Testis (tissue), 3 donors: Measurements from ENCODE around the gene THSD4. TPM values are rescaled to one million over a fixed set of nuclear protein-coding genes. Genes with fewer than 3 reads are reported as not detected.

Experiments
- DNase-seq: peaks from one replicate; pipeline ENCODE4 v3.0.0-alpha.2; 2019
- H3K27ac ChIP-seq, 2 donors: fragments of 200-600 bp; sonication (generic); one replicate each; pipeline ENCODE4 v1.5.1; 2019
- H3K27me3 ChIP-seq: fragments of 200-600 bp; sonication (generic); one replicate; pipeline ENCODE4 v1.5.1; 2019
- H3K36me3 ChIP-seq: fragments of 200-600 bp; sonication (generic); one replicate; pipeline ENCODE4 v1.5.1; 2017; ENCODE audit warnings: low read depth; ENCODE audit errors: missing control alignments
- H3K4me1 ChIP-seq: fragments of 200-600 bp; sonication (generic); one replicate; pipeline ENCODE4 v1.5.1; 2019
- H3K4me3 ChIP-seq, 2 donors: fragments of 200-600 bp; sonication (generic); one replicate each; pipeline ENCODE4 v1.5.1; 2017 to 2019
- H3K9me3 ChIP-seq: fragments of 200-600 bp; sonication (generic); one replicate; pipeline ENCODE4 v1.5.1; 2017
- CTCF ChIP-seq, 3 experiments: fragments of 450-650 bp in 2 of 3; fragments of 200-600 bp in 1 of 3; sonication (generic) in 1 of 3; IDR thresholded peaks; one replicate each; pipeline ENCODE4 v1.5.1; 2016 to 2019; ENCODE audit warnings: antibody characterized with exemption in 3 of 3, mild to moderate bottlenecking in 2 of 3, moderate library complexity in 1 of 3
- POLR2A ChIP-seq: fragments of 450-650 bp; IDR thresholded peaks from one replicate; pipeline ENCODE4 v1.6.1; 2017; ENCODE audit warnings: antibody characterized with exemption, mild to moderate bottlenecking, moderate library complexity
- WGBS, 2 donors: methylation state at CpG; one replicate each; pipeline ENCODE4 v1.1.5; 2018; 5-methylcytosine and 5-hydroxymethylcytosine counted together
- intact Hi-C: fragments of 100-400 bp; cut with DNase I; formaldehyde crosslinking; loops from one replicate; pipeline ENCODE4 v1.15.1; 2023; ENCODE audit warnings: low total_unique reads
- polyA plus RNA-seq: library from polyadenylated mRNA; stranded (reverse); fragments of 350-450 nt; fragmentation: Illumina TruSeq; extraction: RNeasy Lipid Tissue Mini Kit (QIAGEN cat#74804); gene quantifications from one replicate; pipeline ENCODE4 v1.2.3, GENCODE V29; 2014; ENCODE audit warnings: low read depth, low replicate concordance; ENCODE audit not compliant: insufficient read depth
- total RNA-seq, 2 donors: library from RNA; depleted of rRNA; stranded (reverse); fragments of >200 nt; gene quantifications; one replicate each; pipeline ENCODE4 v1.2.3, GENCODE V29; 2016

Gene THSD4
- total and polyA plus RNA-seq, 3 donors from 2014 or later, result 14.3 to 21.5 (median 18.2) TPM

- H3K27me3 ChIP-seq, result no peaks in the 10 kb centered on the region
- WGBS, 2 donors, result 87 to 90% methylated on average over 2 of the region's 2 CpGs
- H3K9me3 ChIP-seq, result no peaks in the 10 kb centered on the region
- H3K4me3 ChIP-seq, result no peak overlapping the region
- DNase-seq, result no peak
- H3K36me3 ChIP-seq, result no peaks in the 10 kb centered on the region
- intact Hi-C loops, result no loop called here
- TF ChIP-seq POLR2A, result no peak
- no peak for TF ChIP-seq CTCF (IDR thresholded peaks at IDR 0.05)
- no peak overlapping the region for H3K27ac ChIP-seq
- H3K4me1 ChIP-seq, result no peaks in the 10 kb centered on the region
Observed at GRCh38 chr15:71379893-71380292, 264.6 kb downstream of the THSD4 start.

DNA sequence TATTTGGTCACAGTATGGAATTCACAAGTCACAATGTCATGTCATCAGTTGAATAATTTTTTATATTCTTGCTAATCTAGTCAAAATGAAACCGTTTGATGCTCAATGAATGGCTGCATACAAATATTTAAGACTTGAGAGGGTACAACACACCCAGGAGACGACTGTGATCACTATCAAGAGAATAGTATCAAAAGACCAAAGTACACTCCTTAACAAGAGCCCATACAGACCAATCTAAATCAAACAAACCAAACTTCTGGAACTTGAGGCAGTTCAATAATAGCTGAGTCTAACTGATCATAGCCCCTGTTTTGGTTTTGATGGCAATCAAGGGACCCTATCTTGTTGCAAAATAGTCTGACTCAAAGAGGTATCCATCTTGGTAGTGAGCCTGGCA lies 265.1 kb downstream of the THSD4 start:
- TF ChIP-seq POLR2A, result no peak
- no peak for TF ChIP-seq CTCF (IDR thresholded peaks at IDR 0.05)
- intact Hi-C loops, result no loop called here
- 75 to 83% methylated on average over 2 of the region's 2 CpGs for WGBS, 2 donors
- H3K9me3 ChIP-seq, result no peaks in the 10 kb centered on the region
- no peak for DNase-seq
- H3K4me3 ChIP-seq, result no peak overlapping the region
- H3K36me3 ChIP-seq, result no peaks in the 10 kb centered on the region
- no peak overlapping the region for H3K27ac ChIP-seq
- no peaks in the 10 kb centered on the region for H3K4me1 ChIP-seq
- H3K27me3 ChIP-seq, result no peaks in the 10 kb centered on the region

DNA sequence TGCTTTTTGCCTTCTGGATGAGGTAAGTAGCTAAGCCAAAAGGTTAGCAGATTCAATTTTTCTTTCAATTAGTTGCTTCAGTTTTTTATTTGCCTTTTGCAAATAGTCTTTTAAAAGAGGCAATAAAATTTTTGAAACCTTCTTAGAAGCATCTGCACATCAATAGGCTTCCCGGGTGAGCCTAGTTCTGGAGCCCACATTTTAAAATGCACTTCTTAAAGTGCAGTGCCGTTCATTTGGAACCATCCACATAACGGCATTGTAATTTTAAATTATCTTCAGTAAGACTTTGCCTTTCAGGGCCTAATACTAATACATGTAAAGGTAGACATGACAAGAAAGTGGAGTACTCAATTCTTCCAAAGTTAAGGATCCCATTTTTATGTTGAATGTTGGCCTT lies 269.2 kb downstream of the THSD4 start:
- intact Hi-C loops, result no loop called here
- H3K27ac ChIP-seq, result no peak overlapping the region

DNA sequence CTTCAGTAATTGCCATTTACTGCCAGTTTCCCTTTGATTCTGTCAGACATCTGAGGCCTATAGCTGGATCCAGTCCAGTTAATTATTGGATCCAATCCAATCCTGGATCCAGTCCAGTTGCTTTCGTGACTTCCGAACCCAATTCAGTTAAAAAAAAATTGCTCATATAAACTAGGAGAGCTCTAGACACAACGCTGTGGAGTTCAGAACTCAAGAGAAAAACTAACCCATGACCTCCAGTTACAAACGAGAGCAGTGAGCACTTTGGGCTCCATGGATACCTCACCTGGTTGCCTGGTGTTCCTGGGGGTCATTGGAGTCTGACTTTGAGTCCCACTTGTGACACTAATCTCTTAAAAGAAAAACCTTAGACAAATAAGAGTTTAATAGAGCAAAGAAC lies 269.8 kb downstream of the THSD4 start:
- 53 to 55% methylated on average over 4 of the region's 4 CpGs for WGBS, 2 donors
- Histone ChIP-seq H3K9me3 (no peaks in the 10 kb centered on the region), H3K4me1 (no peaks in the 10 kb centered on the region), H3K36me3 (no peaks in the 10 kb centered on the region), H3K27me3 (no peaks in the 10 kb centered on the region), H3K27ac (no peak overlapping the region), H3K4me3 (no peak overlapping the region)
- intact Hi-C loops, result no loop called here
- DNase-seq, result no peak
- TF ChIP-seq CTCF (IDR thresholded peaks at IDR 0.05) (no peak), POLR2A (no peak)

More for the DNA sequence above, 269.2 kb downstream of the THSD4 start:
- no peaks in the 10 kb centered on the region for H3K27me3 ChIP-seq
- H3K36me3 ChIP-seq, result no peaks in the 10 kb centered on the region
- no peaks in the 10 kb centered on the region for H3K4me1 ChIP-seq
- no peak for TF ChIP-seq CTCF (IDR thresholded peaks at IDR 0.05)
- no peak for TF ChIP-seq POLR2A
- WGBS, 2 donors, result 75 to 79% methylated on average over 3 of the region's 3 CpGs
- H3K9me3 ChIP-seq, result no peaks in the 10 kb centered on the region
- no peak for DNase-seq
- no peak overlapping the region for H3K4me3 ChIP-seq

DNA sequence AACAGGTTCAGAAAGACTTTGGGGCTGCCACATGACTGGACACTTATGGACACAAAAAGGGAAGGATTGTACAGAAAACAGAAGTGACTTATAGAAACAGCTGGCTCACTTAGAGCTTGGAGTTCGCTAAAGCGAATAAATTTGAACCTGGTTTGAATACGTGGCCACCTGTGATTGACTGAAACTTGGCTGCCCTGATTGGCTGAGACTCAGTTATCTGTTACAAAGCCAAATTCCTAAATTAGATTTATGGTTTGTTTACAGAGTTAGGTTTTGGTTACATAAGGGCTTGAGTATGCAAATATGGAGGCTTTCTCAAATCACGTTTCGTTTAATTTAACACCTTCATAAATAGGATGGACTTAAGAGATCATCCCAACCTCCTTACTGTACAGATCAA lies 270.2 kb downstream of the THSD4 start:
- no peak for TF ChIP-seq CTCF (IDR thresholded peaks at IDR 0.05)
- TF ChIP-seq POLR2A, result no peak
- 71 to 72% methylated on average over 4 of the region's 5 CpGs for WGBS, 2 donors
- H3K27me3 ChIP-seq, result no peaks in the 10 kb centered on the region
- intact Hi-C loops, result no loop called here
- no peak overlapping the region for H3K27ac ChIP-seq
- no peaks in the 10 kb centered on the region for H3K9me3 ChIP-seq
- no peaks in the 10 kb centered on the region for H3K36me3 ChIP-seq
- no peak for DNase-seq
- no peaks in the 10 kb centered on the region for H3K4me1 ChIP-seq
- no peak overlapping the region for H3K4me3 ChIP-seq
